HepG2 (cell line): ENCODE data around the gene LCK. TPM values are rescaled to one million over a fixed set of nuclear protein-coding genes. Genes with fewer than 3 reads are reported as not detected.
A peak's percentile ranks its signal among the peaks of the same experiment; 100 is the strongest.

Experiments used
- ATAD3A ChIP-seq: sonication (generic); formaldehyde crosslinking; IDR thresholded peaks from 2 replicates; pipeline ENCODE4 v1.4.0; 2020; ENCODE audit warnings: missing genetic modification reagents
- ATF7-NPFF ChIP-seq: sonication (generic); formaldehyde crosslinking; IDR thresholded peaks from 2 replicates; pipeline ENCODE4 v1.8.1; 2023; ENCODE audit warnings: mild to moderate bottlenecking, low read depth, missing genetic modification reagents, moderate library complexity
- ATM ChIP-seq: fragments of 450-650 bp; IDR thresholded peaks from 2 replicates; pipeline ENCODE4 v1.7.1; 2017; ENCODE audit warnings: mild to moderate bottlenecking, borderline replicate concordance
- DR1 ChIP-seq: sonication (generic); formaldehyde crosslinking; IDR thresholded peaks from 2 replicates; pipeline ENCODE4 v1.8.0; 2021; ENCODE audit warnings: mild to moderate bottlenecking, missing genetic modification reagents, inconsistent platforms
- EED ChIP-seq: sonication (generic); formaldehyde crosslinking; IDR thresholded peaks from 2 replicates; pipeline ENCODE4 v1.5.0; 2020; ENCODE audit warnings: mild to moderate bottlenecking, missing genetic modification reagents
- HNRNPH1 ChIP-seq: fragments of 200-400 bp; formaldehyde crosslinking; optimal IDR thresholded peaks from 2 replicates; pipeline ENCODE3; 2017; ENCODE audit warnings: mild to moderate bottlenecking, low read depth, low read length
- HNRNPL ChIP-seq: fragments of 200-400 bp; formaldehyde crosslinking; IDR thresholded peaks from 2 replicates; pipeline ENCODE4 v1.6.1; 2017; ENCODE audit warnings: mild to moderate bottlenecking, low read depth, low read length
- MIER2 ChIP-seq: IDR thresholded peaks from 2 replicates; pipeline ENCODE4 v1.6.1; 2016; ENCODE audit warnings: missing biosample characterization, missing genetic modification reagents
- NFKB2 ChIP-seq: sonication (generic); formaldehyde crosslinking; IDR thresholded peaks from 2 replicates; pipeline ENCODE4 v1.4.0; 2020; ENCODE audit warnings: missing genetic modification reagents, borderline replicate concordance
- SOX13 ChIP-seq, 3 experiments: fragments of 450-650 bp in 1 of 3; sonication (generic) in 1 of 3; formaldehyde crosslinking in 1 of 3; IDR thresholded peaks in 2 of 3; conservative IDR thresholded peaks in 1 of 3; 2 replicates each; pipeline versions ENCODE4 v1.5.0 to v1.6.1; 2016 to 2020; ENCODE audit warnings: antibody characterized with exemption in 1 of 3, mild to moderate bottlenecking in 1 of 3, missing compliant biosample characterization in 1 of 3, missing genetic modification reagents in 1 of 3, moderate library complexity in 1 of 3
- UBTF ChIP-seq: sonication (generic); formaldehyde crosslinking; IDR thresholded peaks from 2 replicates; pipeline ENCODE4 v1.4.0; 2020; ENCODE audit warnings: mild to moderate bottlenecking, missing genetic modification reagents
- YY1 ChIP-seq: IDR thresholded peaks from 2 replicates; pipeline ENCODE4 v1.6.1; 2011; ENCODE audit warnings: low read length, low read depth, moderate library complexity, mild to moderate bottlenecking; ENCODE audit not compliant: insufficient read depth, insufficient replicate concordance
- ZC3H13 ChIP-seq: sonication (generic); formaldehyde crosslinking; IDR thresholded peaks from 2 replicates; pipeline ENCODE4 v1.8.1; 2023; ENCODE audit warnings: mild to moderate bottlenecking, missing genetic modification reagents, moderate library complexity
- ZMAT3 ChIP-seq: sonication (generic); formaldehyde crosslinking; conservative IDR thresholded peaks from 2 replicates; pipeline ENCODE4 v1.7.0; 2021; ENCODE audit warnings: missing genetic modification reagents
- ZNF282 ChIP-seq: fragments of 450-650 bp; IDR thresholded peaks from 2 replicates; pipeline ENCODE4 v1.6.1; 2018; ENCODE audit not compliant: partially characterized antibody
- ZNF570 ChIP-seq: sonication (generic); formaldehyde crosslinking; IDR thresholded peaks from 2 replicates; pipeline ENCODE4 v1.4.0; 2020; ENCODE audit warnings: mild to moderate bottlenecking, missing genetic modification reagents, borderline replicate concordance
- ZNF691 ChIP-seq: sonication (generic); formaldehyde crosslinking; IDR thresholded peaks from 2 replicates; pipeline ENCODE4 v1.4.0; 2020; ENCODE audit warnings: missing genetic modification reagents, low read depth, mild to moderate bottlenecking, borderline replicate concordance
- ZNF83 ChIP-seq: sonication (generic); formaldehyde crosslinking; IDR thresholded peaks from 2 replicates; pipeline ENCODE4 v1.4.0; 2020; ENCODE audit warnings: missing genetic modification reagents, mild to moderate bottlenecking, borderline replicate concordance
- ZSCAN30 ChIP-seq: sonication (generic); formaldehyde crosslinking; IDR thresholded peaks from 2 replicates; pipeline ENCODE4 v1.5.0; 2020; ENCODE audit warnings: mild to moderate bottlenecking, missing genetic modification reagents
- polyA plus RNA-seq, 8 experiments: library from polyadenylated mRNA; depleted of rRNA in 3 of 8; stranded (reverse) in 7 of 8; unstranded in 1 of 8; fragments of >200 nt; fragmentation: Illumina TruSeq in 4 of 8; extraction: Trizol in 4 of 8; gene quantifications; 2 replicates each; pipeline versions ENCODE4 v1.2.1 to v1.2.3, GENCODE V29; 2011 to 2016; ENCODE audit warnings: low read depth in 4 of 8, missing spikeins in 1 of 8, mixed read lengths in 1 of 8; ENCODE audit not compliant: insufficient read depth in 1 of 8
- total RNA-seq, 5 experiments: library from RNA; depleted of rRNA; stranded (reverse); fragments of >200 nt; fragmentation: Illumina TruSeq; extraction: Trizol; gene quantifications; 2 replicates each; pipeline ENCODE4 v1.2.3, GENCODE V29; 2016; ENCODE audit warnings: low read depth in 1 of 5
- TF ChIP-seq, protein P1 (sequence below): sonication (generic); formaldehyde crosslinking; IDR thresholded peaks from 2 replicates; pipeline ENCODE4 v1.4.0; 2020; ENCODE audit warnings: missing genetic modification reagents, borderline replicate concordance
- TF ChIP-seq, protein P2 (sequence below), 2 experiments: sonication (generic) in 1 of 2; formaldehyde crosslinking in 1 of 2; IDR thresholded peaks; 2 replicates each; pipeline versions ENCODE4 v1.4.0 to v1.6.1; 2018 to 2020; ENCODE audit warnings: missing genetic modification reagents in 2 of 2, borderline replicate concordance in 1 of 2, low read depth in 1 of 2, mild to moderate bottlenecking in 1 of 2, missing biosample characterization in 1 of 2
- TF ChIP-seq, protein P3 (sequence below): sonication (generic); formaldehyde crosslinking; IDR thresholded peaks from 2 replicates; pipeline ENCODE4 v1.4.0; 2020; ENCODE audit warnings: missing genetic modification reagents

The LCK gene
- total and polyA plus RNA-seq, 2 of the 13 experiments (the other 11 are each of a cell fraction or from before 2014, with no cell fraction given): 0.93 to 1.8 TPM

GRCh38 chr1:32321712-32322291 is 70.7 kb downstream of the LCK start (continued):
- TF ChIP-seq MIER2 (CRISPR knock-in tag) (peak; percentile 64; the same call in 1 of the 2 replicates), ATAD3A (no peak), ZNF282 (no peak), EED (CRISPR knock-in tag) (no peak), ZMAT3 (0 out of 2 replicates have a peak, but pooled peaks have one; percentile 25), ZNF691 (CRISPR knock-in tag) (no peak; the same call in 1 of the 2 replicates), YY1 (peak; percentile 78), ZNF83 (CRISPR knock-in tag) (no peak), ZC3H13 (CRISPR knock-in tag) (no peak), SOX13 (IDR thresholded peaks at IDR 0.05) (no peak), SOX13 (CRISPR knock-in tag; conservative IDR thresholded peaks at IDR 0.05 in 1 of 2, IDR thresholded peaks at IDR 0.05 in 1 of 2) (peak in 1 of 2 experiments; percentile 71; a peak in 2 of 4 replicates), DR1 (no peak), ZSCAN30 (no peak), HNRNPH1 (no peak), ZNF570 (CRISPR knock-in tag) (no peak), HNRNPL (no peak), ATM (no peak), ATF7-NPFF (no peak), UBTF (CRISPR knock-in tag) (no peak), NFKB2 (no peak)
- TF ChIP-seq, protein P1, sequence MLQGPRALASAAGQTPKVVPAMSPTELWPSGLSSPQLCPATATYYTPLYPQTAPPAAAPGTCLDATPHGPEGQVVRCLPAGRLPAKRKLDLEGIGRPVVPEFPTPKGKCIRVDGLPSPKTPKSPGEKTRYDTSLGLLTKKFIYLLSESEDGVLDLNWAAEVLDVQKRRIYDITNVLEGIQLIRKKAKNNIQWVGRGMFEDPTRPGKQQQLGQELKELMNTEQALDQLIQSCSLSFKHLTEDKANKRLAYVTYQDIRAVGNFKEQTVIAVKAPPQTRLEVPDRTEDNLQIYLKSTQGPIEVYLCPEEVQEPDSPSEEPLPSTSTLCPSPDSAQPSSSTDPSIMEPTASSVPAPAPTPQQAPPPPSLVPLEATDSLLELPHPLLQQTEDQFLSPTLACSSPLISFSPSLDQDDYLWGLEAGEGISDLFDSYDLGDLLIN (CRISPR knock-in tag): no peak
- TF ChIP-seq, protein P2, sequence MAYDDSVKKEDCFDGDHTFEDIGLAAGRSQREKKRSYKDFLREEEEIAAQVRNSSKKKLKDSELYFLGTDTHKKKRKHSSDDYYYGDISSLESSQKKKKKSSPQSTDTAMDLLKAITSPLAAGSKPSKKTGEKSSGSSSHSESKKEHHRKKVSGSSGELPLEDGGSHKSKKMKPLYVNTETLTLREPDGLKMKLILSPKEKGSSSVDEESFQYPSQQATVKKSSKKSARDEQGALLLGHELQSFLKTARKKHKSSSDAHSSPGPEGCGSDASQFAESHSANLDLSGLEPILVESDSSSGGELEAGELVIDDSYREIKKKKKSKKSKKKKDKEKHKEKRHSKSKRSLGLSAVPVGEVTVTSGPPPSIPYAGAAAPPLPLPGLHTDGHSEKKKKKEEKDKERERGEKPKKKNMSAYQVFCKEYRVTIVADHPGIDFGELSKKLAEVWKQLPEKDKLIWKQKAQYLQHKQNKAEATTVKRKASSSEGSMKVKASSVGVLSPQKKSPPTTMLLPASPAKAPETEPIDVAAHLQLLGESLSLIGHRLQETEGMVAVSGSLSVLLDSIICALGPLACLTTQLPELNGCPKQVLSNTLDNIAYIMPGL (CRISPR knock-in tag; IDR thresholded peaks at IDR 0.05; ENCODE audit: borderline replicate concordance in 1 of 2, low read depth in 1 of 2): no peak
- TF ChIP-seq, protein P3, sequence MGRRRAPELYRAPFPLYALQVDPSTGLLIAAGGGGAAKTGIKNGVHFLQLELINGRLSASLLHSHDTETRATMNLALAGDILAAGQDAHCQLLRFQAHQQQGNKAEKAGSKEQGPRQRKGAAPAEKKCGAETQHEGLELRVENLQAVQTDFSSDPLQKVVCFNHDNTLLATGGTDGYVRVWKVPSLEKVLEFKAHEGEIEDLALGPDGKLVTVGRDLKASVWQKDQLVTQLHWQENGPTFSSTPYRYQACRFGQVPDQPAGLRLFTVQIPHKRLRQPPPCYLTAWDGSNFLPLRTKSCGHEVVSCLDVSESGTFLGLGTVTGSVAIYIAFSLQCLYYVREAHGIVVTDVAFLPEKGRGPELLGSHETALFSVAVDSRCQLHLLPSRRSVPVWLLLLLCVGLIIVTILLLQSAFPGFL: no peak
